Central memory CD8-positive, alpha-beta T cell (primary cell): ENCODE measurements around the gene ARMCX4.
"Not testable (repeated sequence)": the region's sequence is repeated elsewhere in the genome, so short reads cannot be mapped to it uniquely, and the experiment has no call there.

Experiments used
- ATAC-seq: fragments of 150-1000 bp; cut with Tn5 transposase; replicated peaks from 2 replicates; pipeline ENCODE4 v1.10.0; 2022; ENCODE audit warnings: mild to moderate bottlenecking, moderate FRiP score, moderate number of reproducible peaks; ENCODE audit not compliant: poor library complexity, severe bottlenecking; ENCODE audit errors: extremely low read depth
- DNase-seq, 2 donors: peaks; one replicate each; pipeline ENCODE4 v3.0.0; 2021; ENCODE audit warnings: low spot score in 2 of 2
- H3K27ac Mint-ChIP-seq: one replicate; pipeline ENCODE4 v1.8.0; 2022; ENCODE audit warnings: low read depth, mild to moderate bottlenecking, moderate library complexity, mixed read lengths
- H3K27me3 Mint-ChIP-seq: one replicate; pipeline ENCODE4 v1.8.0; 2022; ENCODE audit warnings: mixed read lengths
- H3K36me3 Mint-ChIP-seq: one replicate; pipeline ENCODE4 v1.8.0; 2022; ENCODE audit warnings: mild to moderate bottlenecking, moderate library complexity, mixed read lengths; ENCODE audit not compliant: insufficient read depth
- H3K4me1 Mint-ChIP-seq: one replicate; pipeline ENCODE4 v1.8.0; 2022; ENCODE audit warnings: mixed read lengths
- H3K4me3 Mint-ChIP-seq: one replicate; pipeline ENCODE4 v1.8.0; 2022; ENCODE audit warnings: mild to moderate bottlenecking, moderate library complexity, mixed read lengths
- H3K9me3 Mint-ChIP-seq: one replicate; pipeline ENCODE4 v1.8.0; 2022; ENCODE audit warnings: mixed read lengths

ARMCX4 gene

DNA sequence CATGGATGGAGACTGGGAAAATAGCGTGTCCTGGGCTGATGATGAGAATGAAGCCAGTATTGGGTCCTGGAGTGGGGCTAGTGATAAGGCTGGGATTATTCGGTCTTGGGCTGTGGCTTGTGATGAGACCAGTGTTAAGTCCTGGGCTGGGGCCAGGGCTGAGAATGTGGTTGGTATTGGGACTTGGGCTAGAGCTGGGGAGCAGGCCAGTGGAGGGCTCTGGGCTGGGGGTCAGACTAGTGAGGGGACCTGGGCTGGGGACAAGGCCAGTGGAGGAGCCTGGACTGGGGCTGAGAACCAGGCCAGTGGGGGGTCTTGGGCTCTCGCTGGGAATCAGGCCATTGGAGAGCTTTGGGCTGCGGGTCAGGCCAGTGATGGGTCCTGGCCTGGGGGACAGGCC lies 6.7 kb downstream of the ARMCX4 start:
- Mint-ChIP-seq H3K36me3 (no peaks in the 10 kb centered on the region), H3K27ac (no peak overlapping the region), H3K4me1 (no peaks in the 10 kb centered on the region), H3K9me3 (no peaks in the 10 kb centered on the region), H3K4me3 (no peak overlapping the region), H3K27me3 (no peaks in the 10 kb centered on the region)
- ATAC-seq, result no peak
- no peak for DNase-seq

DNA sequence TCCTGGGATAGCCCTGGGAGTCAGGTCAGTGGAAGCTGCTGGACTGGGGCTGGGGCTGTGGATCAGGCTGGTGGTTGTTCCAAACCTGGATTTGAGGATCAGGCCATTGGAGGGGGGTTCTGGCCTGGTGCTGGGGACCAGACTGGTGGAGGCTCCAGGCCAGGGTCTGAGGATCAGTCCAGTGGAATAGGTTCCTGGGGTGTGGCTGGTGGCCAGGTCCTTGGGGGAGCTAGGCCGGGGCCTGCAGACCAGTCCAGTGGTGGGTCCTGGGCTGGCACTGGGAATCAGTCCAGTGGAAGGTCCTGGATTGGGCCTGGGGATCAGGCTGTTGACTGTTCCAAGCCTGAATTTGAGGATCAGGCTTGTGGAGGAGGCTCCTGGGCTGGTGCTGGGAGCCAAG lies 8.0 kb downstream of the ARMCX4 start:
- H3K27ac Mint-ChIP-seq, result no peak overlapping the region
- no peak for ATAC-seq
- H3K4me1 Mint-ChIP-seq, result no peaks in the 10 kb centered on the region

DNA sequence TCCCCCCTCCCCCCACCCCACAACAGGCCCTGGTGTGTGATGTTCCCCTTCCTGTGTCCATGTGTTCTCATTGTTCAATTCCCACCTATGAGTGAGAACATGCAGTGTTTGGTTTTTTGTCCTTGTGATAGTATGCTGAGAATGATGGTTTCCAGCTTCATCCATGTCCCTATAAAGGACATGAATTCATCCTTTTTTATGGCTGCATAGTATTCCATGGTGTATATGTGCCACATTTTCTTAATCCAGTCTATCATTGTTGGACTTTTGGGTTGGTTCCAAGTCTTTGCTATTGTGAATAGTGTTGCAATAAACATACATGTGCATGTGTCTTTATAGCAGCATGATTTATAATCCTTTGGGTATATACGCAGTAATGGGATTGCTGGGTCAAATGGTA lies 17.7 kb downstream of the ARMCX4 start:
- H3K4me1 Mint-ChIP-seq, H3K27ac Mint-ChIP-seq, H3K9me3 Mint-ChIP-seq, DNase-seq, H3K4me3 Mint-ChIP-seq, H3K27me3 Mint-ChIP-seq, ATAC-seq, H3K36me3 Mint-ChIP-seq: not testable (repeated sequence)

More for the DNA sequence above, 8.0 kb downstream of the ARMCX4 start:
- DNase-seq, result no peak
- no peaks in the 10 kb centered on the region for H3K36me3 Mint-ChIP-seq
- H3K4me3 Mint-ChIP-seq, result no peak overlapping the region
- no peaks in the 10 kb centered on the region for H3K27me3 Mint-ChIP-seq
- H3K9me3 Mint-ChIP-seq, result no peaks in the 10 kb centered on the region

DNA sequence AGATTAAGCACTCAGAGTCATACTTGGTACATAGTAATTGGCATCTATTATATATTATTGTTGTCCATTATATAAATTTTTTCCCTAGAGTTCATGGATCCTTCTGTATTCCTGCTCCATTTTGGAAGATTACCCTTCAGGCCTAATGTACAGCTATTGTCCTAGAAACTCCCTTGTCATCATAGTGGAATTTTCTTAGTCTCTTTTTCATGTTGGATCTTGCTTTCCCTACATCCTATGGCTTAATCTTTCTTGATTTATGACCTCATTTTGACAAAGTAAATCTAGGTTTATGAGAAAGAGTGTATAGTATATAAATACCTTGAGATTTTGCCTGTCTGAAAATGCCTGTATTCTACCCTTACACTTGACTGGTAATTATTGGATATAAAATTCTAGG lies 22.1 kb downstream of the ARMCX4 start:
- Mint-ChIP-seq H3K4me1 (no peaks in the 10 kb centered on the region), H3K4me3 (no peak overlapping the region), H3K36me3 (no peaks in the 10 kb centered on the region), H3K9me3 (no peaks in the 10 kb centered on the region), H3K27ac (no peak overlapping the region), H3K27me3 (no peaks in the 10 kb centered on the region)
- DNase-seq (no peak), ATAC-seq (no peak)

DNA sequence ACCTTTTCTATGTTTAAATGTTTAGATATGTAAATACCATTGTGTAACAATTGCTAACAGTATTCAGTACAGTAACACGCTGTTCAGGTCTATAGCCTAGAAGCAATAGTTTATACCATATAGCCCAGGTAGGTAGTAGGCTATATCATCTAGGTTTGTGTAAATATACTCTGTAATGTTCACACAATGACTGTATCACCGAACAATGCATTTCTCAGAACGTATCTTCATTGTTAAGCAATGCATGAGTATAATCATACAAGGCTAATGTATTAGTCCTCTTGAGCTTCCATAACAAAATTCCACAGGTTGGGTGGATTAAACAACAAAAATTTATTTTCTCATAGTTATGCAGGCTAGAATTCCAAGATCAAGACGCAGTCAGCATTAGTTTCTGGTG lies 22.7 kb downstream of the ARMCX4 start:
- Mint-ChIP-seq H3K4me3 (no peak overlapping the region), H3K27me3 (no peaks in the 10 kb centered on the region), H3K9me3 (no peaks in the 10 kb centered on the region), H3K36me3 (no peaks in the 10 kb centered on the region), H3K27ac (no peak overlapping the region), H3K4me1 (no peaks in the 10 kb centered on the region)
- no peak for ATAC-seq
- no peak for DNase-seq

DNA sequence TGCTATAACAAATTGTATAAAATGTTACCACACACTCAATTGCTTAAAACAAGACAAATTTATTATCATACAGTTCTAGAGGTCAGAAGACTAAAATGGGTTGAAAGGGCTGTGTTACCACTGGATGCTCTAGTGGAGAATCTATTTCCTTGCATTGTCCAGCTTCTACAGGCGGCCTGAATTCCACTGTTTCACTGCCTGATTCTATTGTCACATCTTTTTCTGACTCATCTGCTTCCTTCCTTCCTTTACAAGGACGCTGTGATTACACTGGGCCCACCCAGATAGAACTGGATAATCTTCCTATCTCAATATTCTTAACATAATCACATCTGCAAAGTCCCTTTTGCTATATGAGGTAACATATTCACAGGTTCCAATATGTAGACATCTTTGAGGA lies 45.7 kb downstream of the ARMCX4 start:
- ATAC-seq (no peak), DNase-seq (no peak)
- no peaks in the 10 kb centered on the region for H3K4me1 Mint-ChIP-seq
- no peaks in the 10 kb centered on the region for H3K9me3 Mint-ChIP-seq
- no peak overlapping the region for H3K4me3 Mint-ChIP-seq
- H3K27ac Mint-ChIP-seq, result no peak overlapping the region
- no peaks in the 10 kb centered on the region for H3K36me3 Mint-ChIP-seq
- H3K27me3 Mint-ChIP-seq, result no peaks in the 10 kb centered on the region
